HG03457 (cell line): ENCODE data around the gene KLHL17.
"Not testable (repeated sequence)": the region's sequence is repeated elsewhere in the genome, so short reads cannot be mapped to it uniquely, and the experiment has no call there.

Experiments used
- ATAC-seq: cut with Tn5 transposase; IDR thresholded peaks from one replicate; pipeline ENCODE4 v1.9.1; 2021; ENCODE audit warnings: moderate number of reproducible peaks; ENCODE audit not compliant: unreplicated experiment

KLHL17 gene

GRCh38 chr1:935751-936231 lies 24.6 kb upstream of the KLHL17 start:
- no peak for ATAC-seq

GRCh38 chr1:936348-937264 lies 23.8 kb upstream of the KLHL17 start:
- ATAC-seq, result no peak

- no peak for ATAC-seq
Observed at GRCh38 chr1:937521-937920, 22.9 kb upstream of the KLHL17 start.

GRCh38 chr1:938088-938683 lies 22.2 kb upstream of the KLHL17 start:
- ATAC-seq, result no peak

- ATAC-seq, result no peak
Observed at GRCh38 chr1:938711-939489, 21.5 kb upstream of the KLHL17 start.

GRCh38 chr1:939511-940106 lies 20.8 kb upstream of the KLHL17 start:
- ATAC-seq, result no peak

- ATAC-seq, result no peak
Observed at GRCh38 chr1:940107-941014, 20.0 kb upstream of the KLHL17 start.

GRCh38 chr1:941015-941587 lies 19.3 kb upstream of the KLHL17 start:
- ATAC-seq, result no peak

GRCh38 chr1:941588-942383 lies 18.6 kb upstream of the KLHL17 start:
- no peak for ATAC-seq

- ATAC-seq, result no peak
Observed at GRCh38 chr1:942411-942821, 18.0 kb upstream of the KLHL17 start.

GRCh38 chr1:942864-943533 lies 17.4 kb upstream of the KLHL17 start:
- ATAC-seq, result no peak

GRCh38 chr1:943545-944340 lies 16.6 kb upstream of the KLHL17 start:
- no peak for ATAC-seq

GRCh38 chr1:944341-945325 lies 15.8 kb upstream of the KLHL17 start:
- ATAC-seq, result no peak

GRCh38 chr1:945688-946556 lies 14.5 kb upstream of the KLHL17 start:
- no peak for ATAC-seq

GRCh38 chr1:946811-947210 lies 13.6 kb upstream of the KLHL17 start:
- ATAC-seq, result not testable (repeated sequence)
